K562 (cell line): ENCODE results near the gene RNF168.

Experiments used
- CEBPB ChIP-seq: fragments of 450-650 bp; IDR thresholded peaks from 2 replicates; pipeline ENCODE4 v1.6.1; 2016; ENCODE audit warnings: missing genetic modification characterization, missing compliant biosample characterization
- CREB1 ChIP-seq, 2 experiments: sonication (generic) in 1 of 2; formaldehyde crosslinking in 1 of 2; IDR thresholded peaks; 2 replicates each; pipeline versions ENCODE4 v1.6.1 to v1.8.0; 2012 to 2022; ENCODE audit warnings: inconsistent platforms in 1 of 2, mild to moderate bottlenecking in 1 of 2, missing genetic modification reagents in 1 of 2, moderate library complexity in 1 of 2
- EP300 ChIP-seq: IDR thresholded peaks from 2 replicates; pipeline ENCODE4 v1.6.1; 2012; ENCODE audit warnings: low read length, improper control_type of control experiment
- FOS ChIP-seq: IDR thresholded peaks from 3 replicates; pipeline ENCODE4 v1.6.1; 2011; ENCODE audit not compliant: insufficient read length; ENCODE audit errors: extremely low read depth
- HDAC2 ChIP-seq: fragments of 450-650 bp; IDR thresholded peaks from 2 replicates; pipeline ENCODE4 v1.6.1; 2016; ENCODE audit warnings: mild to moderate bottlenecking
- NUFIP1 ChIP-seq: fragments of 450-650 bp; IDR thresholded peaks from 2 replicates; pipeline ENCODE4 v1.6.1; 2018; ENCODE audit not compliant: partially characterized antibody
- PHB ChIP-seq: fragments of 250-450 bp; sonication (Bioruptor Pico); IDR thresholded peaks from 2 replicates; pipeline ENCODE4 v1.5.0; 2021
- POLR3A ChIP-seq: IDR thresholded peaks from 2 replicates; pipeline ENCODE4 v1.6.1; 2011; ENCODE audit warnings: borderline replicate concordance, mild to moderate bottlenecking, moderate library complexity; ENCODE audit not compliant: insufficient read length, insufficient read depth; ENCODE audit errors: extremely low read depth
- REST ChIP-seq, 2 experiments: fragments of 450-650 bp; formaldehyde crosslinking in 1 of 2; IDR thresholded peaks; 2 replicates each; pipeline versions ENCODE4 v1.4.0 to v1.6.1; 2014 to 2020; ENCODE audit warnings: mild to moderate bottlenecking in 2 of 2, borderline replicate concordance in 1 of 2, low read depth in 1 of 2
- SETDB1 ChIP-seq: IDR thresholded peaks from one replicate; pipeline ENCODE4 v1.6.1; 2012; ENCODE audit warnings: low read length, control low read depth, inconsistent platforms
- XRCC3 ChIP-seq: fragments of 450-650 bp; IDR thresholded peaks from 2 replicates; pipeline ENCODE4 v1.6.1; 2017; ENCODE audit warnings: mild to moderate bottlenecking, moderate library complexity

DNA sequence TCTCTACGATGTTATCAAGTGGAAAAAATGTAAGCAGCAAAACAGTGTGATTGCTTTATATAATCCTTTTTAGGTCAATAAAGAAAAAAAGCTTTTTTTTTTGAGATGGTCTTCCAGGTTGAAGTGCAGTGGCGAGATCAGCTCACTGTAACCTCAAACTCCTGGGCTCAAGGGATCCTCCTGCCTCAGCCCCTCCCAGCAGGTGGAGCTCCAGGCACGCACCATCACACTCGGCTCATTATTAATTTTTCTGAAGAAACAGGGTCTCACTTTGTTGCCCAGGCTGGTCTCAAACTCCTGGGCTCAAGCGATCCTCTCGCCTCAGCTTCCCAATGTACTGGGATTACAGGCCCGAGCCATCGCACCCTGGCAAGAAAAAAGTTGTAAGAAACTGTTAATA is 17.3 kb downstream of the RNF168 start:
- TF ChIP-seq PHB (CRISPR knock-in tag) (no peak), REST (IDR thresholded peaks at IDR 0.05; ENCODE audit: borderline replicate concordance) (peak; percentile 56; the same call in 1 of the 2 replicates), REST (CRISPR knock-in tag; IDR thresholded peaks at IDR 0.05; ENCODE audit: low read depth) (no peak), XRCC3 (no peak), CEBPB (tag) (no peak), HDAC2 (no peak), FOS (no peak), CREB1 (IDR thresholded peaks at IDR 0.05) (no peak), CREB1 (CRISPR knock-in tag; IDR thresholded peaks at IDR 0.05) (no peak), SETDB1 (no peak), EP300 (no peak), NUFIP1 (no peak), POLR3A (no peak)
